H9 (cell line): Measurements from ENCODE around the gene NAT14. TPM values are rescaled to one million over a fixed set of nuclear protein-coding genes. Genes with fewer than 3 reads are reported as not detected.

Experiments
- DNase-seq: peaks from one replicate; pipeline ENCODE4 v3.0.0-alpha.2; 2017
- H2AFZ ChIP-seq: one replicate; pipeline ENCODE4 v1.6.1; 2013; ENCODE audit warnings: mild to moderate bottlenecking, low read length, control low read depth, moderate library complexity
- H2AK5ac ChIP-seq: 2 replicates; pipeline ENCODE4 v1.6.1; 2013; ENCODE audit warnings: low read length, control low read depth, mixed read lengths; ENCODE audit not compliant: insufficient read length
- H2BK120ac ChIP-seq: one replicate; pipeline ENCODE4 v1.6.1; 2013; ENCODE audit warnings: low read depth, mild to moderate bottlenecking, low read length, control low read depth, inconsistent platforms; ENCODE audit not compliant: poor library complexity, severe bottlenecking
- H2BK12ac ChIP-seq: 2 replicates; pipeline ENCODE4 v1.6.1; 2013; ENCODE audit warnings: low read length, control low read depth, mixed read lengths, low read depth; ENCODE audit not compliant: insufficient read length
- H2BK15ac ChIP-seq: 2 replicates; pipeline ENCODE4 v1.6.1; 2013; ENCODE audit warnings: low read depth, low read length, control low read depth
- H2BK20ac ChIP-seq: one replicate; pipeline ENCODE4 v1.6.1; 2013; ENCODE audit warnings: low read depth, mild to moderate bottlenecking, low read length, control low read depth, inconsistent platforms; ENCODE audit not compliant: poor library complexity, severe bottlenecking
- H2BK5ac ChIP-seq: 2 replicates; pipeline ENCODE4 v1.6.1; 2013; ENCODE audit warnings: low read length, control low read depth, mixed read lengths; ENCODE audit not compliant: insufficient read length
- H3K14ac ChIP-seq: 2 replicates; pipeline ENCODE4 v1.6.1; 2013; ENCODE audit warnings: low read length, control low read depth; ENCODE audit not compliant: insufficient read depth
- H3K18ac ChIP-seq: 2 replicates; pipeline ENCODE4 v1.6.1; 2013; ENCODE audit warnings: low read depth, mild to moderate bottlenecking, mixed read lengths, low read length, control low read depth; ENCODE audit not compliant: insufficient read length
- H3K23ac ChIP-seq: 2 replicates; pipeline ENCODE4 v1.6.1; 2013; ENCODE audit warnings: low read length, control low read depth, mixed read lengths, low read depth; ENCODE audit not compliant: insufficient read length
- H3K23me2 ChIP-seq: 2 replicates; pipeline ENCODE4 v1.6.1; 2013; ENCODE audit warnings: low read depth, mild to moderate bottlenecking, mixed read lengths, low read length, control low read depth; ENCODE audit not compliant: insufficient read length, poor library complexity, severe bottlenecking
- H3K27ac ChIP-seq: 2 replicates; pipeline ENCODE4 v1.5.1; 2013; ENCODE audit warnings: low read length, control low read depth, mixed read lengths, low read depth; ENCODE audit not compliant: insufficient read length
- H3K27me3 ChIP-seq: 2 replicates; pipeline ENCODE4 v1.6.1; 2013; ENCODE audit warnings: low read length, control low read depth, inconsistent platforms; ENCODE audit not compliant: insufficient read depth
- H3K4ac ChIP-seq: 2 replicates; pipeline ENCODE4 v1.6.1; 2013; ENCODE audit warnings: low read depth, mild to moderate bottlenecking, control low read depth, inconsistent platforms, low read length, moderate library complexity
- H3K4me1 ChIP-seq: 2 replicates; pipeline ENCODE4 v1.6.1; 2013; ENCODE audit warnings: low read length, control low read depth, inconsistent platforms; ENCODE audit not compliant: insufficient read depth
- H3K4me2 ChIP-seq: 2 replicates; pipeline ENCODE4 v1.6.1; 2013; ENCODE audit warnings: low read length, control low read depth, mixed read lengths; ENCODE audit not compliant: insufficient read length, insufficient read depth
- H3K56ac ChIP-seq: 2 replicates; pipeline ENCODE4 v1.6.1; 2013; ENCODE audit warnings: low read depth, mild to moderate bottlenecking, mixed read lengths, low read length, control low read depth; ENCODE audit not compliant: insufficient read length
- H3K79me1 ChIP-seq: 2 replicates; pipeline ENCODE4 v1.6.1; 2013; ENCODE audit warnings: low read depth, mild to moderate bottlenecking, moderate library complexity, low read length, control low read depth, inconsistent platforms; ENCODE audit not compliant: insufficient read depth, poor library complexity, severe bottlenecking
- H3K79me2 ChIP-seq: 2 replicates; pipeline ENCODE4 v1.6.1; 2013; ENCODE audit warnings: low read length, control low read depth, inconsistent platforms; ENCODE audit not compliant: insufficient read depth
- H3K9ac ChIP-seq: 2 replicates; pipeline ENCODE4 v1.6.1; 2013; ENCODE audit warnings: low read length, control low read depth, mixed read lengths; ENCODE audit not compliant: insufficient read length; ENCODE audit errors: extremely low read depth
- H3K9me3 ChIP-seq: one replicate; pipeline ENCODE4 v1.6.1; 2013; ENCODE audit warnings: low read depth, low read length, inconsistent platforms; ENCODE audit not compliant: control insufficient read depth
- H3T11ph ChIP-seq: one replicate; pipeline ENCODE4 v1.6.1; 2013; ENCODE audit warnings: mild to moderate bottlenecking, low read length, control low read depth, inconsistent platforms
- H4K20me1 ChIP-seq: one replicate; pipeline ENCODE4 v1.6.1; 2013; ENCODE audit not compliant: control insufficient read depth, insufficient read length, insufficient read depth
- H4K5ac ChIP-seq: 2 replicates; pipeline ENCODE4 v1.6.1; 2013; ENCODE audit warnings: low read depth, mild to moderate bottlenecking, mixed read lengths, low read length, control low read depth; ENCODE audit not compliant: insufficient read length
- H4K8ac ChIP-seq: replicated peaks from 2 replicates; pipeline ENCODE4 v1.6.1; 2013; ENCODE audit warnings: low read length, control low read depth, mixed read lengths, low read depth; ENCODE audit not compliant: insufficient read length
- H4K91ac ChIP-seq: 2 replicates; pipeline ENCODE4 v1.6.1; 2013; ENCODE audit warnings: low read depth, mild to moderate bottlenecking, moderate library complexity, mixed read lengths, low read length, control low read depth; ENCODE audit not compliant: insufficient read length
- H3K27ac Mint-ChIP-seq, 3 experiments: 2 replicates in 2 of 3; 3 replicates in 1 of 3; pipeline ENCODE4 v1.8.0; 2020 to 2021; ENCODE audit warnings: mixed read lengths in 3 of 3, mild to moderate bottlenecking in 1 of 3, moderate library complexity in 1 of 3
- H3K27me3 Mint-ChIP-seq: 2 replicates; pipeline ENCODE4 v1.8.0; 2021; ENCODE audit warnings: low read depth, mild to moderate bottlenecking, moderate library complexity, mixed read lengths
- H3K36me3 Mint-ChIP-seq, 3 experiments: 2 replicates in 2 of 3; 3 replicates in 1 of 3; pipeline ENCODE4 v1.8.0; 2020 to 2021; ENCODE audit warnings: low read depth in 3 of 3, mixed read lengths in 3 of 3; ENCODE audit not compliant: insufficient read depth in 1 of 3
- H3K4me1 Mint-ChIP-seq, 2 experiments: 2 replicates each; pipeline ENCODE4 v1.8.0; 2020; ENCODE audit warnings: mixed read lengths in 2 of 2
- H3K4me3 Mint-ChIP-seq, 2 experiments: 2 replicates in 1 of 2; 3 replicates in 1 of 2; pipeline ENCODE4 v1.8.0; 2020 to 2021; ENCODE audit warnings: mild to moderate bottlenecking in 2 of 2, mixed read lengths in 2 of 2, moderate library complexity in 1 of 2
- H3K9me3 Mint-ChIP-seq, 2 experiments: 2 replicates in 1 of 2; 3 replicates in 1 of 2; pipeline ENCODE4 v1.8.0; 2020; ENCODE audit warnings: mild to moderate bottlenecking in 2 of 2, mixed read lengths in 2 of 2, moderate library complexity in 1 of 2
- WGBS: extraction: QIAGEN DNeasy Blood & Tissue Kit; methylation state at CpG from one replicate; pipeline ENCODE4 v1.1.7; 2013; ENCODE audit warnings: missing lambda C conversion rate, low lambda C conversion rate, mixed read lengths; ENCODE audit not compliant: insufficient read length; ENCODE audit errors: extremely low coverage; 5-methylcytosine and 5-hydroxymethylcytosine counted together
- total RNA-seq: library from RNA; stranded (reverse); gene quantifications from 2 replicates; pipeline ENCODE4 v1.2.1, GENCODE V29; 2021
- TF ChIP-seq, protein P1 (sequence below): fragments of 200-600 bp; sonication (generic); conservative IDR thresholded peaks from 3 replicates; pipeline ENCODE4 v1.8.0; 2021; ENCODE audit warnings: antibody characterized with exemption, mild to moderate bottlenecking

NAT14 gene
- total RNA-seq, 1 experiment from 2014 or later = 51.2 TPM

DNA sequence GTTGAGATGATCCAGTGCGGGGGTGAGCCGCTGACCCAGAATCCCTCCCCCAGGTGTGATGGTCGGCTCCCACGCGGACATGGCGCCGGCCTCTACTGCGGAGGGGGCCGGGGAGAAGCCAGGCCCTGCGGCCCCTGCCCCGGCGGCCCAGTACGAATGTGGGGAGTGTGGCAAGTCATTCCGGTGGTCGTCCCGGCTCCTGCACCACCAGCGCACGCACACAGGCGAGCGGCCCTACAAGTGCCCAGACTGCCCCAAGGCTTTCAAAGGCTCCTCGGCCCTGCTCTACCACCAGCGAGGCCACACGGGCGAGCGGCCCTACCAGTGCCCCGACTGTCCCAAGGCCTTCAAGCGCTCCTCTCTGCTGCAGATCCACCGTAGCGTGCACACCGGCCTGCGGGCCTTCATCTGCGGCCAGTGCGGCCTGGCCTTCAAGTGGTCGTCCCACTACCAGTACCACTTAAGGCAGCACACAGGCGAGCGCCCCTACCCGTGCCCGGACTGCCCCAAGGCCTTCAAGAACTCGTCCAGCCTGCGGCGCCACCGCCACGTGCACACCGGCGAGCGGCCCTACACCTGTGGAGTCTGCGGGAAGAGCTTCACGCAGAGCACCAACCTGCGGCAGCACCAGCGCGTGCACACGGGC lies 3.7 kb upstream of the NAT14 start:
- H2AK5ac ChIP-seq = no peak overlapping the region
- no peak overlapping the region for H4K8ac ChIP-seq
- no peaks in the 10 kb centered on the region for H3K9me3 ChIP-seq
- Mint-ChIP-seq H3K4me3 (no peak overlapping the region; a peak in 1 of 5 replicates), H3K27ac (no peak overlapping the region), H3K9me3 (no peaks in the 10 kb centered on the region), H3K36me3 (peaks cover 2 to 19% (median 8%) of the 10 kb centered on the region in 3 experiments; a peak in 5 of 7 replicates), H3K27me3 (no peaks in the 10 kb centered on the region), H3K4me1 (peaks cover 16 to 39% of the 10 kb centered on the region in 2 experiments)
- H3K4me2 ChIP-seq = no peak overlapping the region
- H3K18ac ChIP-seq = no peak overlapping the region
- H3K4me1 ChIP-seq = no peaks in the 10 kb centered on the region
- no peak overlapping the region for H2BK15ac ChIP-seq
- no peak overlapping the region for H3T11ph ChIP-seq
- no peak overlapping the region for H2BK120ac ChIP-seq
- no CpG with 5 or more reads among the region's 52 CpGs for WGBS
- no peaks in the 10 kb centered on the region for H3K79me1 ChIP-seq
- H4K91ac ChIP-seq = no peak overlapping the region
- H2BK12ac ChIP-seq = no peak overlapping the region
- no peak overlapping the region; the same call in 1 of the 2 replicates for H3K14ac ChIP-seq
- no peak overlapping the region for H3K23ac ChIP-seq
- no peak overlapping the region for H2AFZ ChIP-seq
- H3K4ac ChIP-seq = no peak overlapping the region
- H3K27ac ChIP-seq = no peak overlapping the region
- no peaks in the 10 kb centered on the region for H3K27me3 ChIP-seq
- H4K5ac ChIP-seq = no peak overlapping the region
- H3K23me2 ChIP-seq = peaks cover 3% of the 10 kb centered on the region
- peak; percentile 64 for DNase-seq
- no peak overlapping the region for H2BK5ac ChIP-seq
- H3K9ac ChIP-seq = no peak overlapping the region
- H3K56ac ChIP-seq = no peak overlapping the region
- H4K20me1 ChIP-seq = no peaks in the 10 kb centered on the region
- no peaks in the 10 kb centered on the region for H3K79me2 ChIP-seq
- H2BK20ac ChIP-seq = no peak overlapping the region
- TF ChIP-seq, protein P1, sequence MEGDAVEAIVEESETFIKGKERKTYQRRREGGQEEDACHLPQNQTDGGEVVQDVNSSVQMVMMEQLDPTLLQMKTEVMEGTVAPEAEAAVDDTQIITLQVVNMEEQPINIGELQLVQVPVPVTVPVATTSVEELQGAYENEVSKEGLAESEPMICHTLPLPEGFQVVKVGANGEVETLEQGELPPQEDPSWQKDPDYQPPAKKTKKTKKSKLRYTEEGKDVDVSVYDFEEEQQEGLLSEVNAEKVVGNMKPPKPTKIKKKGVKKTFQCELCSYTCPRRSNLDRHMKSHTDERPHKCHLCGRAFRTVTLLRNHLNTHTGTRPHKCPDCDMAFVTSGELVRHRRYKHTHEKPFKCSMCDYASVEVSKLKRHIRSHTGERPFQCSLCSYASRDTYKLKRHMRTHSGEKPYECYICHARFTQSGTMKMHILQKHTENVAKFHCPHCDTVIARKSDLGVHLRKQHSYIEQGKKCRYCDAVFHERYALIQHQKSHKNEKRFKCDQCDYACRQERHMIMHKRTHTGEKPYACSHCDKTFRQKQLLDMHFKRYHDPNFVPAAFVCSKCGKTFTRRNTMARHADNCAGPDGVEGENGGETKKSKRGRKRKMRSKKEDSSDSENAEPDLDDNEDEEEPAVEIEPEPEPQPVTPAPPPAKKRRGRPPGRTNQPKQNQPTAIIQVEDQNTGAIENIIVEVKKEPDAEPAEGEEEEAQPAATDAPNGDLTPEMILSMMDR = no peak
